GM12878 (cell line): ENCODE data around the gene SLC22A23. TPM values are rescaled to one million over a fixed set of nuclear protein-coding genes. Genes with fewer than 3 reads are reported as not detected.

Experiments used
- ATAC-seq: fragments of 200-7000 bp; cut with Tn5 transposase; 3 replicates; pipeline ENCODE4 v1.9.1; 2020; ENCODE audit warnings: mild to moderate bottlenecking, moderate library complexity
- BruUV-seq: library from RNA; stranded (reverse); fragments of 400-500 nt; replicated peaks from 2 replicates; lab custom pipeline; 2021; lab: Mats Ljungman, UMichigan
- CTCF ChIA-PET: fragments of 300-600 bp; sonication (Branson Sonifier 250); formaldehyde crosslinking; extraction: SDS; loops from one replicate; lab custom pipeline; 2021; ENCODE audit warnings: inconsistent platforms; lab: Yijun Ruan, JAX
- POLR2A ChIA-PET: fragments of 350-600 bp; formaldehyde crosslinking; extraction: SDS; loops from one replicate; lab custom pipeline; 2021; ENCODE audit warnings: inconsistent platforms; lab: Charles Lee
- RAD21 ChIA-PET: fragments of 300-600 bp; sonication (Branson Sonifier 250); formaldehyde crosslinking; loops from one replicate; lab custom pipeline; 2023; ENCODE audit warnings: antibody characterized with exemption; ENCODE audit not compliant: unreplicated experiment; lab: Charles Lee
- SMC1A ChIA-PET: fragments of 300-600 bp; sonication (Branson Sonifier 250); formaldehyde crosslinking; loops from one replicate; lab custom pipeline; 2023; ENCODE audit not compliant: unreplicated experiment, uncharacterized antibody; lab: Charles Lee
- DNase-seq: peaks from one replicate; pipeline ENCODE4 v3.0.0-alpha.2; 2011; ENCODE audit warnings: low read depth, low spot score
- FAIRE-seq: peaks from 3 replicates; lab custom pipeline; 2011; peaks lifted over from hg19 to GRCh38; lab: Jason Lieb, UNC
- H2AFZ ChIP-seq: 2 replicates; pipeline ENCODE4 v1.6.0; 2011; ENCODE audit warnings: low read depth, low read length, control low read depth; ENCODE audit not compliant: control insufficient read depth
- H3K27ac ChIP-seq: 2 replicates; pipeline ENCODE4 v1.5.1; 2011; ENCODE audit warnings: control low read depth; ENCODE audit not compliant: control insufficient read depth, insufficient read depth
- H3K27me3 ChIP-seq, 2 experiments: replicated peaks in 1 of 2; 2 replicates each; pipeline versions ENCODE4 v1.6.0 to v1.6.1; 2011; ENCODE audit warnings: low read length in 1 of 2; ENCODE audit not compliant: control insufficient read depth in 2 of 2, insufficient read depth in 2 of 2
- H3K36me3 ChIP-seq, 2 experiments: 2 replicates each; pipeline ENCODE4 v1.5.1; 2011; ENCODE audit warnings: low read length in 1 of 2; ENCODE audit not compliant: control insufficient read depth in 2 of 2, insufficient read depth in 2 of 2
- H3K4me1 ChIP-seq: 2 replicates; pipeline ENCODE4 v1.6.1; 2011; ENCODE audit warnings: mild to moderate bottlenecking, low read length, moderate library complexity, mixed read lengths; ENCODE audit not compliant: control insufficient read depth, insufficient read depth
- H3K4me2 ChIP-seq: 2 replicates; pipeline ENCODE4 v1.6.0; 2011; ENCODE audit warnings: control low read depth; ENCODE audit not compliant: control insufficient read depth, insufficient read depth
- H3K4me3 ChIP-seq: fragments of 200-600 bp; sonication (generic); 2 replicates; pipeline ENCODE4 v1.5.1; 2016
- H3K79me2 ChIP-seq: 2 replicates; pipeline ENCODE4 v1.6.0; 2011; ENCODE audit warnings: low read length; ENCODE audit not compliant: control insufficient read depth, insufficient read depth
- H3K9ac ChIP-seq: 2 replicates; pipeline ENCODE4 v1.8.0; 2011; ENCODE audit warnings: low read length, control low read depth, mixed read lengths; ENCODE audit not compliant: control insufficient read depth, insufficient read depth
- H3K9me3 ChIP-seq: replicated peaks from 3 replicates; pipeline ENCODE4 v1.5.1; 2011; ENCODE audit warnings: mild to moderate bottlenecking, low read length; ENCODE audit not compliant: control insufficient read depth, insufficient read depth
- H4K20me1 ChIP-seq: 2 replicates; pipeline ENCODE4 v1.6.0; 2011; ENCODE audit not compliant: control insufficient read depth, insufficient read depth
- EED ChIP-seq: sonication (generic); IDR thresholded peaks from 2 replicates; pipeline ENCODE4 v1.6.1; 2016; ENCODE audit warnings: antibody characterized with exemption, low read depth
- FOS ChIP-seq: IDR thresholded peaks from 3 replicates; pipeline ENCODE4 v1.6.1; 2011; ENCODE audit warnings: borderline replicate concordance; ENCODE audit not compliant: insufficient read length; ENCODE audit errors: extremely low read depth
- JUNB ChIP-seq: IDR thresholded peaks from 2 replicates; pipeline ENCODE4 v1.6.1; 2016; ENCODE audit warnings: antibody characterized with exemption, mild to moderate bottlenecking
- JUND ChIP-seq: IDR thresholded peaks from 2 replicates; pipeline ENCODE4 v1.6.1; 2012; ENCODE audit warnings: low read depth, mild to moderate bottlenecking, low read length, improper control_type of control experiment, moderate library complexity
- NFYB ChIP-seq: IDR thresholded peaks from 2 replicates; pipeline ENCODE4 v1.6.1; 2011; ENCODE audit warnings: low read depth, mild to moderate bottlenecking, low read length, improper control_type of control experiment, moderate library complexity; ENCODE audit not compliant: insufficient read depth
- NR2C1 ChIP-seq: fragments of 450-650 bp; IDR thresholded peaks from 2 replicates; pipeline ENCODE4 v1.6.1; 2017; ENCODE audit warnings: antibody characterized with exemption, mild to moderate bottlenecking, moderate library complexity
- NR2F1 ChIP-seq: fragments of 450-650 bp; conservative IDR thresholded peaks from 2 replicates; pipeline ENCODE4 v1.6.1; 2017; ENCODE audit warnings: mild to moderate bottlenecking
- POLR2AphosphoS5 ChIP-seq: IDR thresholded peaks from 2 replicates; pipeline ENCODE4 v1.6.1; 2011; ENCODE audit warnings: mild to moderate bottlenecking, low read length, inconsistent platforms
- RUNX3 ChIP-seq: IDR thresholded peaks from 2 replicates; pipeline ENCODE4 v1.6.1; 2012; ENCODE audit warnings: low read length, inconsistent platforms
- SMAD1 ChIP-seq: fragments of 450-650 bp; IDR thresholded peaks from 2 replicates; pipeline ENCODE4 v1.6.1; 2018; ENCODE audit warnings: mild to moderate bottlenecking, low read depth; ENCODE audit not compliant: partially characterized antibody
- SMAD5 ChIP-seq: IDR thresholded peaks from 2 replicates; pipeline ENCODE4 v1.6.1; 2016; ENCODE audit warnings: antibody characterized with exemption, low read depth
- YBX1 ChIP-seq: fragments of 450-650 bp; IDR thresholded peaks from 2 replicates; pipeline ENCODE4 v1.6.1; 2016; ENCODE audit warnings: antibody characterized with exemption
- WGBS: methylation state at CpG from one replicate; pipeline ENCODE4 v1.1.6; 2016; ENCODE audit warnings: low lambda C conversion rate; ENCODE audit not compliant: insufficient replicate concordance, insufficient coverage; ENCODE audit errors: missing lambda C conversion rate; 5-methylcytosine and 5-hydroxymethylcytosine counted together
- in situ Hi-C: fragments of 300-500 bp; cut with MboI; formaldehyde crosslinking; loops from 9 replicates; pipeline ENCODE4 v1.14.3; 2018; ENCODE audit warnings: mixed read lengths
- intact Hi-C: fragments of 100-400 bp; cut with micrococcal nuclease; formaldehyde crosslinking; loops from one replicate; pipeline ENCODE4 v1.14.2; 2022; ENCODE audit not compliant: unreplicated experiment
- polyA plus RNA-seq, 11 experiments: library from polyadenylated mRNA; depleted of rRNA in 4 of 11; unstranded in 6 of 11; stranded (reverse) in 5 of 11; fragments of >200 nt; fragmentation: Nextera tagmentation in 4 of 11; fragmentation: Illumina TruSeq in 1 of 11; extraction: Ambion mirVana in 4 of 11; extraction: Trizol in 1 of 11; gene quantifications; 1 replicate in 1 of 11; 2 replicates in 10 of 11; pipeline versions ENCODE4 v1.2.1 to v1.2.3, GENCODE V29; 2011 to 2016; ENCODE audit warnings: inconsistent platforms in 2 of 11, missing spikeins in 2 of 11, low read depth in 1 of 11
- total RNA-seq, 4 experiments: library from RNA; depleted of rRNA in 3 of 4; stranded (reverse); fragments of >200 nt in 3 of 4; fragmentation: Illumina TruSeq in 1 of 4; extraction: Trizol in 1 of 4; gene quantifications; 2 replicates each; pipeline versions ENCODE4 v1.2.1 to v1.2.3, GENCODE V29; 2013 to 2021
- TF ChIP-seq, protein P1 (sequence below): fragments of 450-650 bp; conservative IDR thresholded peaks from 2 replicates; pipeline ENCODE4 v1.6.1; 2017; ENCODE audit warnings: mild to moderate bottlenecking, moderate library complexity
- TF ChIP-seq, protein P2 (sequence below): fragments of 450-650 bp; IDR thresholded peaks from 2 replicates; pipeline ENCODE4 v1.6.1; 2017; ENCODE audit warnings: mild to moderate bottlenecking, low read depth, inconsistent platforms; ENCODE audit not compliant: poor library complexity, severe bottlenecking
- TF ChIP-seq, protein P3 (sequence below): fragments of 450-650 bp; IDR thresholded peaks from 2 replicates; pipeline ENCODE4 v1.6.1; 2016; ENCODE audit warnings: mild to moderate bottlenecking, moderate library complexity, borderline replicate concordance

Gene SLC22A23
- total and polyA plus RNA-seq, 10 of the 15 experiments (the other 5 are each of a cell fraction or from before 2014, with no cell fraction given), result 0.20 to 2.4 (median 0.74) TPM

DNA sequence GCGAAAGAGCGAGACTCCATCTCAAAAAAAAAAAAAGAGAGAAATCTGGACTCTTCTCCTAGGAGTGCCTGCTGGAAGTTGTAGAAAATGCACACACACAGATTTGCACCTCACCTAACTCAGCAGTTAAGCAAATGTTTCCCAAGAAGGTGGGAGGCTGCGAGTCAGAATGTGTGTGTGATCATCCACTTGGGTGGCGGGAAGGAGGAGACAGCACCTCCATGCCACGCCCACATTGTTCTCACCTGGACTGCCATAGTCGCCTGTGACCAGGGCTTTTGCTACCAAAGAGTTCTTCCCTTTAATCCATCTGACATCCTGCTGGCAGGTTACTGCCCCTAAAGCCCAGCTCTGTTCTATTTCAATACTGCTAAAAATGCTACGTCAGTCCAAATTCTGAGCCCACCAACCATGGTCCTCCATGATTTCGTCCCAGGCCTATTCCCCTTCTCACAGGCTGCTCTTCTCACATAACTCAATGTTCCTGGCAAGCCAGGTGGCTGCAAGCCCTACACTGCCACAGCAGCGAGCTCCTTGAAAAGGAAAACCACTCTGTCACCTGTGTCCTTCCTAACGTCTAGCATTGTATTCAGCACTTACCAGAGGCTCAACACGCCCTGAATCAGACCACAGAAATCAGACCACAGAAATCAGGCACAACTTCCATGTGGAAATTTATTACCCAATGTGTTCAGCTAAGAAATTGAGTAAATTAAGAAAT, 120.6 kb downstream of the SLC22A23 start (continued):
- TF ChIP-seq, protein P1, sequence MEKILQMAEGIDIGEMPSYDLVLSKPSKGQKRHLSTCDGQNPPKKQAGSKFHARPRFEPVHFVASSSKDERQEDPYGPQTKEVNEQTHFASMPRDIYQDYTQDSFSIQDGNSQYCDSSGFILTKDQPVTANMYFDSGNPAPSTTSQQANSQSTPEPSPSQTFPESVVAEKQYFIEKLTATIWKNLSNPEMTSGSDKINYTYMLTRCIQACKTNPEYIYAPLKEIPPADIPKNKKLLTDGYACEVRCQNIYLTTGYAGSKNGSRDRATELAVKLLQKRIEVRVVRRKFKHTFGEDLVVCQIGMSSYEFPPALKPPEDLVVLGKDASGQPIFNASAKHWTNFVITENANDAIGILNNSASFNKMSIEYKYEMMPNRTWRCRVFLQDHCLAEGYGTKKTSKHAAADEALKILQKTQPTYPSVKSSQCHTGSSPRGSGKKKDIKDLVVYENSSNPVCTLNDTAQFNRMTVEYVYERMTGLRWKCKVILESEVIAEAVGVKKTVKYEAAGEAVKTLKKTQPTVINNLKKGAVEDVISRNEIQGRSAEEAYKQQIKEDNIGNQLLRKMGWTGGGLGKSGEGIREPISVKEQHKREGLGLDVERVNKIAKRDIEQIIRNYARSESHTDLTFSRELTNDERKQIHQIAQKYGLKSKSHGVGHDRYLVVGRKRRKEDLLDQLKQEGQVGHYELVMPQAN, result no peak
- TF ChIP-seq, protein P2, sequence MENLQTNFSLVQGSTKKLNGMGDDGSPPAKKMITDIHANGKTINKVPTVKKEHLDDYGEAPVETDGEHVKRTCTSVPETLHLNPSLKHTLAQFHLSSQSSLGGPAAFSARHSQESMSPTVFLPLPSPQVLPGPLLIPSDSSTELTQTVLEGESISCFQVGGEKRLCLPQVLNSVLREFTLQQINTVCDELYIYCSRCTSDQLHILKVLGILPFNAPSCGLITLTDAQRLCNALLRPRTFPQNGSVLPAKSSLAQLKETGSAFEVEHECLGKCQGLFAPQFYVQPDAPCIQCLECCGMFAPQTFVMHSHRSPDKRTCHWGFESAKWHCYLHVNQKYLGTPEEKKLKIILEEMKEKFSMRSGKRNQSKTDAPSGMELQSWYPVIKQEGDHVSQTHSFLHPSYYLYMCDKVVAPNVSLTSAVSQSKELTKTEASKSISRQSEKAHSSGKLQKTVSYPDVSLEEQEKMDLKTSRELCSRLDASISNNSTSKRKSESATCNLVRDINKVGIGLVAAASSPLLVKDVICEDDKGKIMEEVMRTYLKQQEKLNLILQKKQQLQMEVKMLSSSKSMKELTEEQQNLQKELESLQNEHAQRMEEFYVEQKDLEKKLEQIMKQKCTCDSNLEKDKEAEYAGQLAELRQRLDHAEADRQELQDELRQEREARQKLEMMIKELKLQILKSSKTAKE, result no peak
- TF ChIP-seq YBX1, result no peak
- TF ChIP-seq, all 136 proteins: peak for 0

DNA sequence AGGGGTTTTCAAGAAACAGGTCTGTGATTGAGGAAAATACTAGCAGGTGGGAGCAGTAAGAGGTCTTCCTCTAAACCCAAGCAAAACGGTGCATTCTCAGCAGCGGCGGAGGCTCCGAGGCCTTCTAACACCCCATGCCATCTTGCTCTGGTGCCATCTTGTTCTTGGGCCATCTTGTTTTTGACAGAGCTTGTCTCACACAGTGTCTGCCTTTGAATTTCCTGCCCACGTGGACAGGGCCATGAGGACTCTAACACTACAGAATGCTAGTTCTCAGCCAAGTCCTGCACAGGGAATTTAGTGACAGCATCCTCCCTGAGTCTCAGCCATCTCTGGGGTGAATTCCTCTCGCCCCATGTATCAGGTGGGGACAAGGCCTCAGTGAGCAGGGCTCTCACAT, 121.7 kb downstream of the SLC22A23 start:
- Histone ChIP-seq H3K4me3 (no peak overlapping the region), H2AFZ (no peak overlapping the region), H3K27me3 (no peaks in the 10 kb centered on the region), H3K4me2 (no peak overlapping the region), H3K9me3 (no peaks in the 10 kb centered on the region), H3K4me1 (peaks cover 32% of the 10 kb centered on the region), H3K27ac (no peak overlapping the region), H3K79me2 (no peaks in the 10 kb centered on the region), H3K9ac (no peak overlapping the region), H4K20me1 (no peaks in the 10 kb centered on the region), H3K36me3 (no peaks in the 10 kb centered on the region)
- 53% methylated on average over 6 of the region's 6 CpGs for WGBS
- no TSS peak for BruUV-seq
- in situ Hi-C loops (no loop called here), intact Hi-C loops (no loop called here)
- ChIA-PET SMC1A (interaction anchor here (2.9 to 6.2 kb wide), 2 partner anchors 47 to 76 kb away, joined by 9 to 44 read pairs; no protein-coding TSS in a partner anchor), CTCF (no interaction called here), POLR2A (interaction anchor here (0.8 to 1.5 kb wide), 2 partner anchors 18 to 50 kb away, joined by 3 read pairs; no protein-coding TSS in a partner anchor), RAD21 (interaction anchor here (1.3 kb wide), 1 partner anchor 87 kb away, joined by 3 read pairs; no protein-coding TSS in a partner anchor)
- ATAC-seq (no peak), FAIRE-seq (no peak), DNase-seq (no peak)
- TF ChIP-seq FOS, result no peak
- TF ChIP-seq NFYB, result no peak
- TF ChIP-seq EED, result no peak
- no peak for TF ChIP-seq JUNB
- no peak for TF ChIP-seq SMAD1
- TF ChIP-seq NR2C1, result no peak
- TF ChIP-seq POLR2AphosphoS5, result no peak
- TF ChIP-seq, protein P3, sequence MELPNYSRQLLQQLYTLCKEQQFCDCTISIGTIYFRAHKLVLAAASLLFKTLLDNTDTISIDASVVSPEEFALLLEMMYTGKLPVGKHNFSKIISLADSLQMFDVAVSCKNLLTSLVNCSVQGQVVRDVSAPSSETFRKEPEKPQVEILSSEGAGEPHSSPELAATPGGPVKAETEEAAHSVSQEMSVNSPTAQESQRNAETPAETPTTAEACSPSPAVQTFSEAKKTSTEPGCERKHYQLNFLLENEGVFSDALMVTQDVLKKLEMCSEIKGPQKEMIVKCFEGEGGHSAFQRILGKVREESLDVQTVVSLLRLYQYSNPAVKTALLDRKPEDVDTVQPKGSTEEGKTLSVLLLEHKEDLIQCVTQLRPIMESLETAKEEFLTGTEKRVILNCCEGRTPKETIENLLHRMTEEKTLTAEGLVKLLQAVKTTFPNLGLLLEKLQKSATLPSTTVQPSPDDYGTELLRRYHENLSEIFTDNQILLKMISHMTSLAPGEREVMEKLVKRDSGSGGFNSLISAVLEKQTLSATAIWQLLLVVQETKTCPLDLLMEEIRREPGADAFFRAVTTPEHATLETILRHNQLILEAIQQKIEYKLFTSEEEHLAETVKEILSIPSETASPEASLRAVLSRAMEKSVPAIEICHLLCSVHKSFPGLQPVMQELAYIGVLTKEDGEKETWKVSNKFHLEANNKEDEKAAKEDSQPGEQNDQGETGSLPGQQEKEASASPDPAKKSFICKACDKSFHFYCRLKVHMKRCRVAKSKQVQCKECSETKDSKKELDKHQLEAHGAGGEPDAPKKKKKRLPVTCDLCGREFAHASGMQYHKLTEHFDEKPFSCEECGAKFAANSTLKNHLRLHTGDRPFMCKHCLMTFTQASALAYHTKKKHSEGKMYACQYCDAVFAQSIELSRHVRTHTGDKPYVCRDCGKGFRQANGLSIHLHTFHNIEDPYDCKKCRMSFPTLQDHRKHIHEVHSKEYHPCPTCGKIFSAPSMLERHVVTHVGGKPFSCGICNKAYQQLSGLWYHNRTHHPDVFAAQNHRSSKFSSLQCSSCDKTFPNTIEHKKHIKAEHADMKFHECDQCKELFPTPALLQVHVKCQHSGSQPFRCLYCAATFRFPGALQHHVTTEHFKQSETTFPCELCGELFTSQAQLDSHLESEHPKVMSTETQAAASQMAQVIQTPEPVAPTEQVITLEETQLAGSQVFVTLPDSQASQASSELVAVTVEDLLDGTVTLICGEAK, result no peak
- TF ChIP-seq JUND, result no peak
- TF ChIP-seq RUNX3, result no peak
- no peak for TF ChIP-seq SMAD5
- TF ChIP-seq NR2F1, result no peak
